CD1c-positive myeloid dendritic cell (primary cell): ENCODE data around the gene SLC5A10.
A peak's percentile ranks its signal among the peaks of the same experiment; 100 is the strongest.

Source experiments
- DNase-seq: peaks from one replicate; pipeline ENCODE4 v3.0.0-alpha.2; 2016; ENCODE audit errors: extremely low spot score

The SLC5A10 gene

DNA sequence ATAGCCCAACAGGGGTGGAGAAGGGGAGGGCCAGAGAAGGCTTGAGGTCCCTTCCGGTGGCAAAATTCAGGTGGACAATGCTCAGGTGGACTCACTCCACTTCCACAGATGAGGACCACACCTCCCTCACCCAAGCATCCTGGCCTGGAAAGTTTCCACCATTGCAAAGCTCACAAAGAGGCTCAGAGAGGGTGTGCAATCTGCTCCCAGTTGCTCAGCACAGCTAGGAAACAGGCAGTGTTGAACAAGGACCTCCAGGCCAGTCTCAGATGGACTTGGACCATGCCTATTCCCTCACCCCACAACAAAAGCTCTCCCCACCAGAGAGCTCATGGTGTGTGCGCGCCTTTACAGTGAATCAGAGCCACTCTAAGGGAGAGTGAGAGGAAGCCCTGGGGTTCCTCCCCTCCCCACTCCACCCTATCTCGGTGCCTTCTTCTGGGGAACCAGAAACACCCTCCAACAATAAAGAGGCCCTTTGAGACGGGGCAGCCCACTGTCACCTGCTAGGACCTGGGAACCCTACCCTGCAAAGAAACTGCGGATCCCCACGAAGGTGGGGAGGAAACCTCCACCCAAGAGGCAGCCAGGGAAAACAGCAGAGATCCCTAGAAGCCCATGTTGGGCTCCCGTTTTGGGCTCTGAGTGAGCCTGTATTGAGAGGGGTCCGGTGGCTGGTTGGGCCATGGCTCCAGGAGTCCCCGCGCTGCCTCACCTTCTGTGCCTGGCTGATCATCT, 51.0 kb downstream of the SLC5A10 start:
- peak; percentile 12 for DNase-seq

DNA sequence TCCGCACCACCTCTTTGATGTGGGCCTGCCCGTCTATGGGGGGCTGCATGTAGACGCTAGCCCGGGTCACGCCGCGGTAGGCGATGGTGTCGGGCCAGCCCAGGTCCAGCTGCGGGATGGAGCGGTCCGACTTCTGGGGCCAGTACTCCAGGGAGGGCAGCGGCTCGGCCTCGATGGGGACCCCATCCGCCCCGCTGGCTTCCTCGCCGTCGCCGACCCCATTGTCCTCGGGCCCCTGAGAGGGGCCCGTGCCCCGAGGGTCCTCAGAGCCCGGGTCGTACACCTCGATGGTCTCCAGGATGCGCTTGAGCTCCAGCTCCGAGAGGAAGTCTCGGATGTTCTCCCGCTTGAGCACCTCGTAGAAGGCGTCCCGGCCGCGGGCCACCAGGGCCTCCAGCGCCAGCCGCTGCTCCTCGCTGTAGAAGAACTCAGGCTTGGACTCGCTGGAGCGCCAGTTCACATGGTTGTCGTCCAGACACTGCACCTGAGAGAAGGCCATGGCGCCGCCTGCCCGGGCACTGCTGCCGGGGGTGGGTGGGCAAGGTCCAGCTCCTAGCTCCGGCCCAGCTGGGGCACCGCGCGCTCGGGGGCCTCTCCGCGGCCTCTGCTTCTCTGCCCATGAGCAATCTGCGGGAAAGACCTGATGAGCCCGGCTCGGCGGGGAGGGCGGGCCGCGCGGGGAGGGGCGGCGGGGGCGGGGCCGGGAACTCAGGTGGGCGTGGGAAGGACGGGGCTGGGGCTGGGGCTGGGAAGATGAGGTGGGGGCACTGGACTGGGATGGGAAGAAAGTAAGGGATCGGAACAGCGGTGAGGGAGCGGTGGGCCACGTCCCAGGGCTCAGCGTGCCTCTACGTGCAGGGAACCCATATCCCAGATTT, 51.8 kb downstream of the SLC5A10 start:
- peak; percentile 26 for DNase-seq

- DNase-seq = peak; percentile 84
Observed at GRCh38 chr17:19004421-19005136, 52.6 kb downstream of the SLC5A10 start, which contains the start of gene FAM83G. TSS of gene FAM83G (minus strand) at chr17:19004764. CDS start at chr17:19004041, 723 bp downstream.

DNA sequence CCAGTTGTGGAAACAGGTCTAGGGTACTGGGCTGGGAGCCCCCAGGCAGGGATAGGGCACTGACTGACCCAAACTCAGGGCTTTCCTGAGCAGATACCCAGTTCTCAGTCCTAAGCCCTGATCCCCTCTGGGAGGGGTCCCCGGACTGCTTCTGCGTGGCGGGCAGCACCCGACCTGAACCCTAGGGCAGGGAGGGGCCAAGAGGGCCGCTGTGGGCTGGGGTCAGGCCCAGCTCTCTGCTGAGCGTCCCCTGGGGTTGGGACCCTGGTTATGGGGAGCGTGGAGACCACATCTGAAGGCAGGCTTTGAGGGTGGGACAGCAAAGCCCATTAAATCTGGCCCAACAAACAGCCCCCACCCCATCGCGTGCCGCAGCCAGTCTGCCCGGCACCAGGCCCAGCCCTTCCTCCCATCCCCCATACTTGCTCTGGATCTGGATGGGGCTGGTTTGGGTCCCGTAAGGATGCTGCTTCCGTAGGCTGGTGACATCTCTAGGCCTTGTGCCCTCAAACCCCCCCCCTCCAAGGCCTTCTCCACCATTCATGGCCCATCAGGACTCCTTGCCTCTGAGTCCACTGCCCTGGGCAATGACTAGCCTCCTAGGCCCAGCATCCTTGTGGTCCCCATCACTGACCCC, 53.3 kb downstream of the SLC5A10 start:
- DNase-seq = no peak

DNA sequence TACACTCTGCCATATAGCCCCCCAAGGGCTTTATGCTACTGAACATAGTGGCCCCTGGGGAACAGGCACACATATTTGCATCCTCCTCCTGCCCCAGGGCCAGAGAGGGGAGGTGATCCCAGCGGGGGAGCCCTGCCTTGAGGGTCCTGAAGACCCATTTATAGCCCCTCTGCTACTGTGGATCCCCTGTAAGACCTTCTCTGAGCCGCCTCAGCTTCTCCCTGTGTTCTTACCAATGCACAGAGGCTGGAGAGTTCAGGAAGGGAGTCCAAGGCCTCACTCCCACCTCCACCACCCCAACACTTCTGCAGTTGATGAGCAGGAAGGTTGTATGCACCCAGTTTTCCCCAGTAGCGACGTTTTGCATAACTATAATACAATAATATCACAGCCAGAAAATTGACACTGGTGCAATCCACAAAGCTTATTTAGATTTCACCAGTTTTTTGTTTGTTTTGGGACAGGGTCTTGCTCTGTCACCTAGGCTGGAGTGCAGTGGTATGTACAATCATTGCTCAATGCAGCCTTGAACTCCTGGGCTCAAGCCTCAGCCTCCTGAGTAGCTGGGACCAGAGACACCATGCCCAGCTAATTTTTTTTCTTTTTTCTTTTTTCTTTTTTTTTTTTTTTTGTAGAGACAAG, 53.9 kb downstream of the SLC5A10 start:
- DNase-seq = no peak

GRCh38 chr17:19006698-19007097, 54.7 kb downstream of the SLC5A10 start:
- DNase-seq = no peak

GRCh38 chr17:19009970-19010369, 58.0 kb downstream of the SLC5A10 start:
- no peak for DNase-seq

DNA sequence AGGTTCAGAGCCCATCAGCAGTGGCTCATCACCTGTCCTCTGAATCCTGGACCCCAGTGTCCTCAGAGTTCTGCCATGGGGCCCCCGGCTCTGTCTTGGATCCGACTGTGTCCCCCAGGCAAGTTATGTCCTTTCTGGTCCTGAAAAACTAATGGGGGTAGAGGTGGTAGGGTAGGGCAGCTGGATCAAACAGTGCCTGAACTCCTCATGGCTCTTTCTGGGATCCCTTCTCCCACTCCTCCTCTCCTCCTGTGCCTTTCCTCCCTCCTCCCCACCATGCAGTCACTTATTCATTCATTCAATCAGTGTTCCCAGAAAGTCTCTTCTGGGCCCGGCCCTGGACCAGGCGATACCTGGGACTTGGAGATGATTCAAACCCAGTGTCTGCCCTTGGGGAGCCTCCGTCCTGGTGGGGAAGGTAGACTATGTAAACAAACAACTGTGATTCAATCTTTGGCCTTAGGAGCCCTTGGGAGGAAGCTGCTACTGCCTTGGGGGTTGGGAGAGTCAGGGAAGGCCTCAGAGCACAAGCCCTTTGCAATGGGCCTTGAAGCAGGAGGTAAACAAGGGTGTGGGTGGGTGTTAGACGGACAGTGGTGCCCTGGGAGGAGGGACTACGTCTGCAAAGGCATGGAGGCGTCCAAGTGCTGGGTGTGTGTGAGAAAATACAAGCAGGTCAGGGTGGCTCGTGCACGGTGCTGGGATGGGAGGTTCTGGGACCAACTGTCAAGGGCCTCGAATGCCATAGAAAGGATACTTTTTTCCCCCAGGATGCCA, 59.0 kb downstream of the SLC5A10 start:
- DNase-seq = no peak

DNA sequence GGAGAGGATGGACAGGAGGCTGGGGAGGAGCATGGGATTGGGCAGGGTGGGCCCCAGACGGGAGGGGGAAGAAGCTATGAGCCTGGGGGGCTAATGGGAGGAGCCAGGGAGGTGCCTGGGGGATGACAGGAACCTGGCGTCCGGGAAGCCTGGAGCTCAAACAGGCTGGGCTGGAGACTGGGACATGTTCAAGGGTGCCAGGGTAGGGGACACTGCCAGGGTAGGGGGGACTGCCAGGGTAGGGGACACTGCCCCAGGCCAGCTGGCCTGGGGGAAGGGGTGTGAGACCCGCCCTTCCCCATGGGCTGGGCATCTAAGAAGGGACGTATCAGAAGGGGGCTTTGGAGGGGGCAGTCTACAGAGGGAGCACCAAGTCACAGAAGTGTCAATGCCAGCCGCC, 59.6 kb downstream of the SLC5A10 start:
- no peak for DNase-seq

DNA sequence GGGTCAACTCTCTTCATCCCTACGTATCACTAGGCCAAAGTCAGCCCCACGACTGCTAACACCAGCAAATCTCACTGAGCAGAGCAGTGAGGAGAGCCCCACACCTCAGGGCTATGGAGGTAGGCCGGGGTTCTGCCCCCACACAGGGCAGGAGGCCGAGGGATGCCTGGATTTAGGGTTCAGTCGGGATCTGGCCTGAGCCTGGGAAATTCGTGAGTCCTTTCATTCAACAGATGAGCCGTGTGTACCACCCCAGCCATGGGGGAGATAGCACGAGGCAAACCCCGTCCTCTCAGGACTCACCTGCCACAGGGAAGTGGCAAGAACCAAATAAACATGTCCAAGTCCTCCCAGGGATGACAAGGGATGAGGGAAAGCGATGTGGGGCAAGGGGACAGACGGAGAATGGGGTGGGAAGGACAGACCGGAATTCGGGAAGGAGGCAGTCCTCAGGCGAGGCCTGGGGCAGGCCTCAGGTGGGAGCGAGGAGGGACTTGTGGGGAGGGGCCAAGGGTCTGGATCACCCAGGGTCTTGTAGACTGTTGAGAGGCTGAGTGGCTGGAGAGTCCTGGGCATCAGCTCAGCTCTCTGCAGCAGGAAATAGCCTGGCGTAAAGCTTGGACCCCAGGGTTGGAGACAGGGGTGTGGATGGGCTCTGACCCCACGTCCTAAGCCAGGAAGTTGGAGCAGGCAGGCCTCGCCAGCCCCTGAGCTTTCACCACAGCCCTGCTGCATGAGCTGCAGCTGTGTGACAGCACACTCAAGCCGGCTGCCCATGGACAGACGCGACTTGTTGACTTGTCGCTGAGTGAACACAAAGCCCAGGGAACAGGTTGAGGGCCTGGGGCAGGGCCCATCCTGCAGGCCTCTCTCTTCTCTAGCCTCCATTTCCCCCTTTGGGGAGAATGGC, 60.5 kb downstream of the SLC5A10 start:
- DNase-seq = no peak

- no peak for DNase-seq
Observed at GRCh38 chr17:19013226-19013625, 61.3 kb downstream of the SLC5A10 start.

- DNase-seq = no peak
Observed at GRCh38 chr17:19013806-19014627, 62.1 kb downstream of the SLC5A10 start.

GRCh38 chr17:19014628-19015215, 62.8 kb downstream of the SLC5A10 start:
- peak; percentile 21 for DNase-seq

DNA sequence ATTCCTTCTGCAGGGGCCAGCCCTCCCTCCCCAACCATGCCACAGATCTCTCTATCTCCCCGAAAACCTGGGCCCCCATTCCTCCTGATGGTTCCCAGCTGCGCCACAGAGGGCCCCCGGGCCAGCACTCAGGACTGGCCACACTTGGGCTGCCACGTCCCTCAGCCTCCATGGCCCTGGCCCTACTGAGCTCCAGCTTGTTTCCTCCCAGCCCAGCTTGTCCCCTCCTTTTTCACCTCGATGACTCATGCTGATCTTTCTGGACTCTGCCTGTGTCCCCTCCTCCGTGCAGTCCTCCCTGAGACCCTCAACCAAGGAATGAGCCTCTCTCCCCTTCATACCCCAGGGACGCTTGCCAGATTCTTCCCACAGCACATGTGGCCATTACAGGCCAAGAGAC, 63.5 kb downstream of the SLC5A10 start:
- no peak for DNase-seq

DNA sequence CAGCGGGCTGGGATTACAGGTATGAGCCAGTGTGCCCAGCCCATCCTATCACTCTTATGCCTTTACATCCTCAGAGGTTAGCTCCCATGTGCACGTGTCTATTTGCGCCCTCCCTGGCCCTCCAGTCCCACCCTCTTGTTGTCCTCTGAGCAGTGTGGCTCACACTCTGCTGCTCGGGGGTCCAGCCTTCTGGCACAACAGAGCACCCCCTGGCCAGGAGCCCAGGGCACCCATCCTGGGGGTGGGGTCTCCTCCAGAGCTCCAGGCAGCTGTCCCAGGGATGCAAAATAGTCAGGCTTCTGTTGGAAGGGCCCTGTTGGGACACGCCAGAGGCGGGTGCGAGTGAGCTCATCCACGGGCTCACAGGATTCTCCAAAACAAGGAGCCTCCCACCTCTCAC, 64.3 kb downstream of the SLC5A10 start:
- no peak for DNase-seq

DNA sequence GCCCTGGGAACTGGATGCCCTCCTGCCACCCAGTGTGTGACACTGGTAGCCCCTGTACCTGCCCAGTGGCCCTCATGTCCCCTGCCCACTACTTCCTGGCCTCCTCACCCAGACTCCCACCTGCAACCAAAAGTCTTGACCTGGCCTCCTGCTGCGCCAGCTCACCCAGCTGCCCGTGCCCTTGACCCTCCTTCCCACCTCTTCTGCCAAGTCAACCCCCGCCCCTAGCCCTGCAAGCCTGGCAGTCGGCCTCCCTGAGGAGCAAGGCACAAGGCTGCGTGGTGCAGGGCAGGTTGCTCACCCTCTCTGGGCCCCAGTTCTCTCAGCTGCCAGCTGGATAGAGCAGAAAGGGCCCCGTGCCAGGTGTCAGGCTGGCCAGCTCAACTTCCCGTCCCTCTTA, 64.9 kb downstream of the SLC5A10 start:
- no peak for DNase-seq

GRCh38 chr17:19017401-19017800, 65.4 kb downstream of the SLC5A10 start:
- DNase-seq = no peak
